Activated naive CD8-positive, alpha-beta T cell treated with anti-CD3 and anti-CD28 coated beads, Interleukin-2, amount 50 U/mL, for 16 hours (primary cell): ENCODE measurements around the gene IFT88.

Experiments used
- DNase-seq: peaks from one replicate; pipeline ENCODE4 v3.0.0-alpha.2; 2020; ENCODE audit warnings: low read depth, low spot score

IFT88 gene

GRCh38 chr13:20715330-20715712 lies 148.4 kb downstream of the IFT88 start:
- no peak for DNase-seq

- no peak for DNase-seq
Observed at GRCh38 chr13:20716951-20717350, 150.0 kb downstream of the IFT88 start.

- DNase-seq: no peak
Observed at GRCh38 chr13:20717581-20718542, 150.9 kb downstream of the IFT88 start.

GRCh38 chr13:20718958-20719566 lies 152.1 kb downstream of the IFT88 start:
- DNase-seq: no peak

GRCh38 chr13:20719783-20720182 lies 152.8 kb downstream of the IFT88 start:
- no peak for DNase-seq

- DNase-seq: no peak
Observed at GRCh38 chr13:20720499-20720898, 153.5 kb downstream of the IFT88 start.

- DNase-seq: no peak
Observed at GRCh38 chr13:20721058-20721453, 154.1 kb downstream of the IFT88 start.

GRCh38 chr13:20721454-20722357 lies 154.7 kb downstream of the IFT88 start:
- no peak for DNase-seq

GRCh38 chr13:20727856-20728255 lies 160.9 kb downstream of the IFT88 start:
- no peak for DNase-seq

GRCh38 chr13:20728579-20729311 lies 161.8 kb downstream of the IFT88 start:
- no peak for DNase-seq

- DNase-seq: no peak
Observed at GRCh38 chr13:20729633-20730585, 163.0 kb downstream of the IFT88 start.

GRCh38 chr13:20738616-20739015 lies 171.7 kb downstream of the IFT88 start:
- no peak for DNase-seq

- DNase-seq: no peak
Observed at GRCh38 chr13:20740021-20740420, 173.1 kb downstream of the IFT88 start.
